ENCODE data around the gene NIPAL4. TPM values are rescaled to one million over a fixed set of nuclear protein-coding genes. Genes with fewer than 3 reads are reported as not detected.

NIPAL4 gene
- total RNA-seq, 4 donors from 2014 or later = 0.63 to 1.2 (median 0.84) TPM; not detected in 1

DNA sequence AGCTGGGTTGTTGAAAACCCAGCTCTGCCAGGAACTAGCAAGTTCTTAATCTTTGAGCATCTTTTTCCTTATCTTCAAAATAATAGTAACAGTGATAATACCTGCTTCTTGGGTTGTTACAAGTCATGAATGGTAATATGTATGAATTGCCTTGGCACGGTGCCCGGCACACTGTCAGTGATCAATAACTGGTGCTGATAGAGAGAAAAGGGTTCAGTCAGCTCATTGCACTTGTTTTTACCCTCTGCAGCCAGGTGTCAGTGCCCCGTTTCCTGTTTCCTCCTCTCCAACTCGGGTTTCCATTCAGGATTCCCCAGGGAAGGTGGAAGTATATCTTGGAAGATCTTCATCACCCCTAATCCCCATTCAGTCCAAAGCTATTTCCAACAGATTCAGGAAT lies 15.8 kb upstream of the NIPAL4 start:
- DNase-seq (ENCODE audit: low spot score) (no peak), ATAC-seq (ENCODE audit: low FRiP score) (no peak)
- TF ChIP-seq, protein P1, sequence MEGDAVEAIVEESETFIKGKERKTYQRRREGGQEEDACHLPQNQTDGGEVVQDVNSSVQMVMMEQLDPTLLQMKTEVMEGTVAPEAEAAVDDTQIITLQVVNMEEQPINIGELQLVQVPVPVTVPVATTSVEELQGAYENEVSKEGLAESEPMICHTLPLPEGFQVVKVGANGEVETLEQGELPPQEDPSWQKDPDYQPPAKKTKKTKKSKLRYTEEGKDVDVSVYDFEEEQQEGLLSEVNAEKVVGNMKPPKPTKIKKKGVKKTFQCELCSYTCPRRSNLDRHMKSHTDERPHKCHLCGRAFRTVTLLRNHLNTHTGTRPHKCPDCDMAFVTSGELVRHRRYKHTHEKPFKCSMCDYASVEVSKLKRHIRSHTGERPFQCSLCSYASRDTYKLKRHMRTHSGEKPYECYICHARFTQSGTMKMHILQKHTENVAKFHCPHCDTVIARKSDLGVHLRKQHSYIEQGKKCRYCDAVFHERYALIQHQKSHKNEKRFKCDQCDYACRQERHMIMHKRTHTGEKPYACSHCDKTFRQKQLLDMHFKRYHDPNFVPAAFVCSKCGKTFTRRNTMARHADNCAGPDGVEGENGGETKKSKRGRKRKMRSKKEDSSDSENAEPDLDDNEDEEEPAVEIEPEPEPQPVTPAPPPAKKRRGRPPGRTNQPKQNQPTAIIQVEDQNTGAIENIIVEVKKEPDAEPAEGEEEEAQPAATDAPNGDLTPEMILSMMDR (IDR thresholded peaks at IDR 0.05) = no peak

DNA sequence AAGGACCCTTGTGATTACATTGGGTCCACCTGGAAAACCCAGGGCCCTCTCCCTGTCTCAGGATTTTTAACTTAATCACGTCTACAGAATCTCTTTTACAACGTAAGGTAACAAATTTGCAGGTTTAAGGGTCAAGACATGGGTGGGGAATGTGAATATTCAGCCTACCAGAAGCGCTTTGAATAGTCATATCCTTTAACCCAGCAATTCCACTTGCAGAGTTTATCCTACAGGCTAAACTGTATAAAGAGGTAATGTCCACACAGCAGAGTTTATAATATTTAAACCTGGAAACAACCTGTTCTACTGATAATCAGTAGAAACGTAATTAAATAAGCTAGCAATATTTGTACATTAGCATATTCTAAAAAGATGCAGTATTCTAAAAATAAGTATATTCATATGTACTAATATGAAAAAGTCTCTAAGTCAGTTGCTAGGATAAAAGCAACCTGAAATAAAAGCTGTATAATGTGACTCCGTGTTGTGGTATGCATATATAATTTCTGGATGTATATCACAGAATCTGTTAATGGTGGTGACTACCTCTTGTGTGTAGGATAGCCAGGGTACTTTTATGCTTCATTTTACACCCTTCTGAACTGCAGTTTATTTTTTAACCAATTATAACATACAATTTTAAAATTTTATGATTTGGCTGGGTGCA lies 14.1 kb upstream of the NIPAL4 start:
- no peak for ATAC-seq (ENCODE audit: low FRiP score)
- DNase-seq (ENCODE audit: low spot score) = no peak
- TF ChIP-seq, protein P1 (IDR thresholded peaks at IDR 0.05) = no peak

- TF ChIP-seq, protein P1 (IDR thresholded peaks at IDR 0.05) = no peak
- DNase-seq (ENCODE audit: low spot score) (no peak), ATAC-seq (ENCODE audit: low FRiP score) (no peak)
Measured at GRCh38 chr5:157446412-157446935, 13.5 kb upstream of the NIPAL4 start.

GRCh38 chr5:157447201-157447637 lies 12.8 kb upstream of the NIPAL4 start:
- ATAC-seq (ENCODE audit: low FRiP score) (no peak), DNase-seq (ENCODE audit: low spot score) (no peak)
- TF ChIP-seq, protein P1 (IDR thresholded peaks at IDR 0.05) = no peak

- DNase-seq (ENCODE audit: low spot score) = no peak
- peak; percentile 26 for ATAC-seq (ENCODE audit: low FRiP score)
- TF ChIP-seq, protein P1 (IDR thresholded peaks at IDR 0.05) = no peak
Measured at GRCh38 chr5:157449011-157449723, 10.8 kb upstream of the NIPAL4 start.

GRCh38 chr5:157450024-157450423 lies 10.0 kb upstream of the NIPAL4 start:
- no peak for ATAC-seq (ENCODE audit: low FRiP score)
- no peak for DNase-seq (ENCODE audit: low spot score)
- TF ChIP-seq, protein P1 (IDR thresholded peaks at IDR 0.05) = no peak
